ENCODE data around the gene PALD1.
"Not testable (repeated sequence)": the region's sequence is repeated elsewhere in the genome, so short reads cannot be mapped to it uniquely, and the experiment has no call there.

Gene PALD1

GRCh38 chr10:70581176-70581575 lies 102.6 kb downstream of the PALD1 start:
- peaks cover 72% of the 10 kb centered on the region for H3K4me1 Mint-ChIP-seq (ENCODE audit: low read depth)

GRCh38 chr10:70582793-70583668 lies 104.5 kb downstream of the PALD1 start:
- Mint-ChIP-seq H3K27me3 (no peaks in the 10 kb centered on the region), H3K4me1 (ENCODE audit: low read depth) (peaks cover 72% of the 10 kb centered on the region), H3K27ac (no peak overlapping the region), H3K4me3 (no peak overlapping the region), H3K36me3 (ENCODE audit: low read depth) (no peaks in the 10 kb centered on the region), H3K9me3 (no peaks in the 10 kb centered on the region)

More at GRCh38 chr10:70581176-70581575, 102.6 kb downstream of the PALD1 start:
- not testable (repeated sequence) for H3K4me3 Mint-ChIP-seq; H3K9me3 Mint-ChIP-seq; H3K27me3 Mint-ChIP-seq; H3K36me3 Mint-ChIP-seq (ENCODE audit: low read depth); H3K27ac Mint-ChIP-seq

GRCh38 chr10:70583669-70584037 lies 105.1 kb downstream of the PALD1 start:
- H3K27ac Mint-ChIP-seq = peak overlapping the region; percentile 49
- H3K36me3 Mint-ChIP-seq (ENCODE audit: low read depth) = no peaks in the 10 kb centered on the region
- H3K27me3 Mint-ChIP-seq = no peaks in the 10 kb centered on the region
- peaks cover 72% of the 10 kb centered on the region for H3K4me1 Mint-ChIP-seq (ENCODE audit: low read depth)
- H3K9me3 Mint-ChIP-seq = no peaks in the 10 kb centered on the region
- H3K4me3 Mint-ChIP-seq = no peak overlapping the region

- no peaks in the 10 kb centered on the region for H3K27me3 Mint-ChIP-seq
- no peaks in the 10 kb centered on the region for H3K9me3 Mint-ChIP-seq
- H3K4me3 Mint-ChIP-seq = no peak overlapping the region
- no peak overlapping the region for H3K27ac Mint-ChIP-seq
- H3K36me3 Mint-ChIP-seq (ENCODE audit: low read depth) = no peaks in the 10 kb centered on the region
- peaks cover 72% of the 10 kb centered on the region for H3K4me1 Mint-ChIP-seq (ENCODE audit: low read depth)
Observed at GRCh38 chr10:70584366-70584765, 105.8 kb downstream of the PALD1 start.

GRCh38 chr10:70584909-70585544 lies 106.5 kb downstream of the PALD1 start:
- Mint-ChIP-seq H3K9me3 (no peaks in the 10 kb centered on the region), H3K4me3 (no peak overlapping the region), H3K4me1 (ENCODE audit: low read depth) (peaks cover 72% of the 10 kb centered on the region), H3K27me3 (no peaks in the 10 kb centered on the region), H3K36me3 (ENCODE audit: low read depth) (no peaks in the 10 kb centered on the region), H3K27ac (peak overlapping the region; percentile 97)

GRCh38 chr10:70585578-70586169 lies 107.1 kb downstream of the PALD1 start:
- Mint-ChIP-seq H3K4me3 (no peak overlapping the region), H3K4me1 (ENCODE audit: low read depth) (peaks cover 72% of the 10 kb centered on the region), H3K36me3 (ENCODE audit: low read depth) (no peaks in the 10 kb centered on the region), H3K27ac (peak overlapping the region; percentile 97), H3K9me3 (no peaks in the 10 kb centered on the region), H3K27me3 (no peaks in the 10 kb centered on the region)

GRCh38 chr10:70586348-70586930 lies 107.9 kb downstream of the PALD1 start:
- peaks cover 71% of the 10 kb centered on the region for H3K4me1 Mint-ChIP-seq (ENCODE audit: low read depth)
- H3K36me3 Mint-ChIP-seq (ENCODE audit: low read depth) = no peaks in the 10 kb centered on the region
- H3K4me3 Mint-ChIP-seq = no peak overlapping the region
- H3K9me3 Mint-ChIP-seq = no peaks in the 10 kb centered on the region
- no peaks in the 10 kb centered on the region for H3K27me3 Mint-ChIP-seq
- H3K27ac Mint-ChIP-seq = peak overlapping the region; percentile 97

GRCh38 chr10:70587045-70587658 lies 108.6 kb downstream of the PALD1 start:
- peak overlapping the region; percentile 97 for H3K27ac Mint-ChIP-seq

GRCh38 chr10:70588255-70588654 lies 109.7 kb downstream of the PALD1 start:
- Mint-ChIP-seq H3K36me3 (ENCODE audit: low read depth) (no peaks in the 10 kb centered on the region), H3K4me3 (no peak overlapping the region), H3K27me3 (no peaks in the 10 kb centered on the region), H3K27ac (peak overlapping the region; percentile 87), H3K9me3 (no peaks in the 10 kb centered on the region), H3K4me1 (ENCODE audit: low read depth) (peaks cover 82% of the 10 kb centered on the region)

More at GRCh38 chr10:70587045-70587658, 108.6 kb downstream of the PALD1 start:
- Mint-ChIP-seq H3K27me3 (no peaks in the 10 kb centered on the region), H3K4me1 (ENCODE audit: low read depth) (peaks cover 73% of the 10 kb centered on the region), H3K4me3 (peak overlapping the region; percentile 47), H3K9me3 (no peaks in the 10 kb centered on the region), H3K36me3 (ENCODE audit: low read depth) (no peaks in the 10 kb centered on the region)

GRCh38 chr10:70588859-70589570 lies 110.4 kb downstream of the PALD1 start:
- peaks cover 86% of the 10 kb centered on the region for H3K4me1 Mint-ChIP-seq (ENCODE audit: low read depth)
- H3K4me3 Mint-ChIP-seq = no peak overlapping the region
- H3K27ac Mint-ChIP-seq = peak overlapping the region; percentile 13
- H3K36me3 Mint-ChIP-seq (ENCODE audit: low read depth) = no peaks in the 10 kb centered on the region
- H3K9me3 Mint-ChIP-seq = no peaks in the 10 kb centered on the region
- H3K27me3 Mint-ChIP-seq = no peaks in the 10 kb centered on the region

- Mint-ChIP-seq H3K27me3 (no peaks in the 10 kb centered on the region), H3K4me1 (ENCODE audit: low read depth) (peaks cover 90% of the 10 kb centered on the region), H3K27ac (no peak overlapping the region), H3K4me3 (no peak overlapping the region), H3K36me3 (ENCODE audit: low read depth) (no peaks in the 10 kb centered on the region), H3K9me3 (no peaks in the 10 kb centered on the region)
Observed at GRCh38 chr10:70589762-70590654, 111.4 kb downstream of the PALD1 start.

GRCh38 chr10:70590655-70591416 lies 112.3 kb downstream of the PALD1 start:
- H3K4me1 Mint-ChIP-seq (ENCODE audit: low read depth) = peaks cover 90% of the 10 kb centered on the region
- H3K9me3 Mint-ChIP-seq = no peaks in the 10 kb centered on the region
- H3K27me3 Mint-ChIP-seq = no peaks in the 10 kb centered on the region
- H3K27ac Mint-ChIP-seq = no peak overlapping the region
- H3K4me3 Mint-ChIP-seq = no peak overlapping the region
- peaks cover 1% of the 10 kb centered on the region for H3K36me3 Mint-ChIP-seq (ENCODE audit: low read depth)

- Mint-ChIP-seq H3K27me3 (no peaks in the 10 kb centered on the region), H3K27ac (peak overlapping the region; percentile 64), H3K9me3 (no peaks in the 10 kb centered on the region), H3K36me3 (ENCODE audit: low read depth) (peaks cover 15% of the 10 kb centered on the region), H3K4me1 (ENCODE audit: low read depth) (peaks cover 90% of the 10 kb centered on the region), H3K4me3 (no peak overlapping the region)
Observed at GRCh38 chr10:70592186-70592735, 113.7 kb downstream of the PALD1 start.
